PFSK-1 (cell line): ENCODE data around the gene DCUN1D3.

Source experiments
- POLR2AphosphoS5 ChIP-seq: IDR thresholded peaks from 2 replicates; pipeline ENCODE4 v1.6.1; 2012; ENCODE audit warnings: low read depth, mild to moderate bottlenecking, control low read depth, low read length, moderate library complexity
- REST ChIP-seq, 2 experiments: IDR thresholded peaks; 2 replicates each; pipeline versions ENCODE4 v1.6.1 to v1.8.0; 2011 to 2012; ENCODE audit warnings: low read depth in 2 of 2, low read length in 2 of 2, control low read depth in 1 of 2, inconsistent platforms in 1 of 2, mild to moderate bottlenecking in 1 of 2, moderate library complexity in 1 of 2; ENCODE audit not compliant: insufficient read depth in 1 of 2

DNA sequence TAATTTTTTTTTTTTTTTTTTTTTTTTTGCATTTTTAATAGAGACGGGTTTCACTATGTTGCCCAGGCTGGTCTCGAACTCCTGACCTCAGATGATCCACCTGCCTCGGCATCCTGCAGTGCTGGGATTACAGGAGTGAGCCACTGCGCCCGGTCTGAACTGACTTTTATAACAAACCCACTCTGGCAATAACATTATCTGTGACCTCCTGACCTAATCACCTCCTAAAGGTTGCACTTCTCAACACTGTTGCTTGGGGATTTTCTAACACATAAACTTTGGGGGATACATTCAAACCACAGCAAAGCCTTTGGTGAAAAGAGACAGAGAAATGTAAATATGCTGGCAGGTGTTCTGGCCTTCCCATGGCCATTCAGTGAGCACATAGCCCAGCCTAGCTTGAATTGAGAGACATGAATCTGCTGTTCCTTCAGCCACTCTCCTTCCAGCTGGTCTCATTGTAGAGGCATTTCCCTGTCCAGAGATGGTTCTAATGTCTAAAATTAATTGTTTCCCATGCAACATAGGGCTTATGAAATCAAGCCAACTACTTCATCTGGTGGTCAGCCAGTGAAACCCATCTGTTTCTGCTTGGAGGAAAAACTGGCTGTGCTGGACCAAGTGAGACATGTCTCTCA lies 28.7 kb upstream of the DCUN1D3 start:
- no peak for TF ChIP-seq POLR2AphosphoS5
- TF ChIP-seq REST (IDR thresholded peaks at IDR 0.05; ENCODE audit: insufficient read depth in 1 of 2, low read depth in 2 of 2, low read length in 2 of 2) = no peak
